Activated CD8-positive, alpha-beta memory T cell treated with anti-CD3 and anti-CD28 coated beads, Interleukin-2, amount 50 U/mL, for 24 hours (primary cell): ENCODE data around the gene BSPRY.
"Not testable (repeated sequence)": the region's sequence is repeated elsewhere in the genome, so short reads cannot be mapped to it uniquely, and the experiment has no call there.

ENCODE experiments used
- DNase-seq: peaks from one replicate; pipeline ENCODE4 v3.0.0-alpha.2; 2020; ENCODE audit errors: extremely low read depth

BSPRY gene

DNA sequence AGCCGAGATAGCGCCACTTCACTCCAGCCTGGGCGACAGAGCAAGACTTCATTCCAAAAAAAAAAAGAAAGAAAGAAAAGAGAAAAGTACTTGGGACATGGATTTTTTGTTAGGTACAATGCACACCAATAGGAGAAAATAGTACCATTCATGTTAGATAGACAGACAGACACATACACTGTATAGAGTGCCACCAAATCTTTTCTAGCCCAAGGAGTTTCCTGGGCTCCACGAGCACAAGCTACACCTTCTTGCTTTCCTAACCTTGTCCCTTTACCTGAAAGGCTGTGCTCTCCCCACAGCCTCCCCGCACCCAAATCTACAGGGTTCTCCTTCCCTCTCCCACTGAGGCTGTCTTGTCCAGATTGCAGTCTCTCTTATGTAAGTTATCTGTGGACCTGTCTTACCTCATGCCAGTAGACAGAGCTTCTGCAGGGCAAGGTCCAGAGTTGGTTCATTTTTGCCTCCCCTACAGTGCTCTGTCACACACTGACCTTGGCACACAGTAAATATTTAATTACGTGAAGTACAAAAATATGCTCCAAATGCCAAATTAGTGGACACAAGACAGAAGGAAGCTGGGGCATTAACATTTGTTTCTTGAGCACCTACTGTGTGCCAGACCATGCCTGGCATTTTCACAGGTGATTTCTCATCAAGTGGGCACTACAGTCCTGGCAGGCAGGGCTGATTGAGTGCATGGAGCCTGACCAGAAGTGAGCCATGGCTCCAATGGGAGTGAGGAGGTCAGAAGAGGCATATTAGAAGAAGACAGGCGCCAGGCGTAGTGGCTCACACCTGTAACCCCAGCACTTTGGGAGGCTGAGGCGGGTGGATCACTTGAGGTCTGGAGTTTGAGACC lies 45.9 kb downstream of the BSPRY start:
- no peak for DNase-seq

DNA sequence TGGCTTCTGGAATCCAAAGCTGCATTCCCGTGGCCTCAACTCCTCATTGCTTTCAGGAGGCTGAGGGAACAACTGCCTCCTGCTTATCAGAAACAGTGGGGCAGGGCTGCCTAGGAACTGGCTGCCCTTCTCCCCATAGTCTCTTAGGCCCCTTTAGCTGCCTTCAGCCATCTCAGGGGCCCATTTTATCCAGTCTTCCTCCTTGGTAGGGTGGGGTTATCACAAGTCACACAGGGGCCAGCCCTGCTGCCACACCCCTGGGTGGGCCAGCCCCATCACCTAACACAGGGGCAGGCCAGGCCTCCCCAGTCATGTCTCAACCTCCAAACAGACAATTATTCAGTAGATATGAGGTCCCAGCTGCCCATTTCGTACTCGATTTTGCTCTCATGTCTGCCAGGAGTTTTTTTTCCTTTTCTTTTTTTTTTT lies 47.9 kb downstream of the BSPRY start:
- no peak for DNase-seq

DNA sequence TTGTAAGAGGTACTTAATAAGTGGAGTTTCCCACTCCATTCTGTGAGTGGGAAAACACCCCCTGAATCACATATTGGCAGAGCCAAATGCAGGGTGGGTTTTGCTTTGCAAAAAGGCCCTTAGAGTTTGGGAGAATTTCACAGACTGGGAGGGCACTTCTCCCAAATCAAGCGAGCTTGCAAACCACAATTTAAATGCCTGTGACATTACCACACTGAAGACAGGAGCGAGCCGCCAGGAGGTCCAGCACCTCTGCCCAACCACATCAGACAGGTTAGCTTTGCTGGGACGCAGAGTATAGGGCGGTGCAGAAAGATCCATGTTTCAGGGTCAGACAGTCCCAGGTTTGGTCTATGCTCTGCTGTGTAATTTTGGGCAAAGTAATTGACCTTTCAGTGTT lies 49.5 kb downstream of the BSPRY start:
- no peak for DNase-seq

DNA sequence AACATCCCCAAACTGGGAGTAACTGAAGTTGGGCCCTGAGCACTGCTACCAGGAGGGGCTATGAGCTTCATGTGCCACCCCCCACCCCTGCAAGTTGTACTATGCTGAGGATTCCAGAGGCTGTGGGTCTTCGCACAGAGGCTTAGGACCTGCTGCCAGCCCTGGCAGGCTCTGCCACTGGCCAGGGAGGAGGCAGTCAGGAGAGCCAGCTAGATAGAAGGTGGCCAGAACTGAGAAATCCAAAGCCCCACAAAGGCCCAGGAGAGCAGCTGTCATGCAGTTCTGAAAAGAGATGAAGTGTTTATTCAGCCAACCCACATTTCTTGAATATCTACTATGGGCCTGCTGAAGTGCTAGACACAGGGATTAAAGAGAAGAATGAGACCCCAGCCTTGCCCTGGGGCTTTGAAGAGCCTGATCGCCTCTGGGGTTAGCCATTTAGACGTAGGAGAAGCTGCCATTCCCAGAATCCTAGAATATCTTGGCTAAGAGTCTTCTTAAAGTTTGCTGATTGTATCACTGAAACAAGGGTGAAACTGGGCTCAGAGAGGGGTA lies 50.4 kb downstream of the BSPRY start:
- no peak for DNase-seq

DNA sequence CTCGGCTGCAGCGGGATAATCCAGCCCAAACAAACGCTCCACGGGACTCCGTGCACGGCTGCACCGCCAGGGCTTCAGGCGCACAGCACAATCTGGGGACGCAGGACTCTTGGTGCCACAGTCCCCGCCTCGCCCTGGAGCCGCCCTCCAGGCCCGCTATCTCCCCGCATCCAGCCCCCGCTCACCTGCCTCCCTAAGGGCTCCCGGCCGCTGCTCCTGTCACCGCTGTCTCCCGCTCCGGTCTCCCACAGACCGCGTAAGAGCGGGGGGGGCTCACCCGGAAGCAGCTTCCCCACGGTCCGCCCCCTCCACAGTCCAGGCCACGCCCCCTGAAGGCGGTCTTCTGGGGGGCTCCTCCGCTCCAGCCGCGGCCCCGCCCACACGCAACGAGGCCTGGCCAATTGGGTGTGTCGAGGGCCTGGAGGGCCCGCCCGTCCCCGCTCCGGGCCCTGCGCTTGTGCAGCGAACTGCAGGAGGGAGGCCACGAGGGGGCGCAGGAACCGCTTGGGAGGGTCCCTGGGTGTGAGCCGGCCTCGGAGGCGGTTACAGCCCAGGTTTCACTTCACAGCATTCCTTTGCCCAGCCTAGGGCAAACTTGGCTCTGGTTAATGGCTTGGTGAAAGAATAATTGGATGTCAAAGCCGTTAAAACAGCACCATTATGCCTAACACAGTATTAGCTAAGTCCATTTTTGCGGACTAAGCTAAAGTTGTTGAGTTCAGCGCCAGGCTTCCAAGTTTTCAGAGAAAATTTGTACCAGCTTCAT lies 51.9 kb downstream of the BSPRY start, which contains the start of gene ALAD:
Gene ALAD (minus strand): TSS at position 258 of the 766 bp plus-strand sequence. CDS start 7,725 bp downstream, outside the sequence.
- peak; percentile 96 for DNase-seq

DNA sequence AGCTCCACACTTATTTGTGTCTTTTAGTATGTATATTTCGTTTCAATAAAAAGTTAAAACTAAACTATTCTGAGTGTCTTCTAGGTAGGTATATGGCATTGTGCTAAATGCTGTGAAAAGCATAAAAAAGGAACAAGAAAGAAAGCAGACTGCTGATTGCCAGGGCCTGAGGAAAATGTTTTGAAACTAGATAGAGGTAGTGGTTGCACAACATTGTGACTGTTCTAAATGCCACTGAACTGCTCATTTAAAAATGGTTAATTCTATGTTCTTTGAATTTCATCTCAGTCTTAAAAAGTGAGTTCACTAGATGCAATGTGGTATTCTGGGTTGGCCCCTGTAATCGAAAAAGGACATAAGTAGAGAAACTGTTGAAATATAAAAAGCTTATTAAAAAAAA lies 54.3 kb downstream of the BSPRY start:
- no peak for DNase-seq

DNA sequence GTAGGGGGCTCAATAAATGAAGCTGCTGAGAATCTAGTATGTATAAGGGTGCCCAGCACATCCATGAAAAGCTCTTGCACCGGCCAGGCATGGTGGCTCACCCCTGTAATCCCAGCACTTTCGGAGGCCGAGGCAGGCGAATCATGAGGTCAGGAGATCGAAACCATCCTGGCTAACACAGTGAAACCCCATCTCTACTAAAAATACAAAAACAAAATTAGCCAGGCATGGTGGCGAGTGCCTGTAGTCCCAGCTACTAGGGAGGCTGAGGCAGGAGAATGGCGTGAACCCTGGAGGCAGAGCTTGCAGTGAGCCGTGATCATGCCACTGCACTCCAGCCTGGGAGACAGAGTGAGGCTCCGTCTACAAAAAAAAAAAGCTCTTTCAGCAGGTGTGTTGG lies 57.0 kb downstream of the BSPRY start:
- not testable (repeated sequence) for DNase-seq

DNA sequence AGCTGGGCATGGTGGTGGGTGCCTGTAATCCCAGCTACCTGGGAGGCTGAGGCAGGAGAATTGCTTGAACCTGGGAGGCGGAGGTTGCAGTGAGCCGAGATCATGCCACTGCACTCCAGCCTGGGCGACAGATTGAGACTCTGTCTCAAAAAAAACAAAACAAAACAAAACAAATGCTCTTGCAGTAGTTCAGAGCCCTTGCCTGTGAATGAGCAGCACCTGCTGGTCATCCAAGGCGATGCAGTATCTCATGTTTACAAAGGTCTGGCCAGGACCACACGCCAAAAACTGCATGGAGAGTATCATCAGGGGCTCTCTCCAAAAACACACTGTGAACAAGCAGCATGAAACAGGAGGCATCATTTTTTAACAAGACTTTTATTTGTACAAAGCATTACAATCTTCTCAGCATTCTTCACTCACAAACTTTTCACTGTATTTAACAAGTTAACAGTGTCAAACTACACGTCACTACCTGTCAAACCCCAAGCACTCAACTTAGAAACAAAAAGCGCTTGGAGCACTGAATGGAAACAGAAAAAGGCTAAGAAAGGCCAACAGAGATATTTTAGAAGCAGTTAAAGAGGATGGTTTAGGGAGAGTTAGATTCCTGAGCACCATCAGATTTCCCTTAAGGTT lies 57.7 kb downstream of the BSPRY start:
- peak; percentile 17 for DNase-seq

DNA sequence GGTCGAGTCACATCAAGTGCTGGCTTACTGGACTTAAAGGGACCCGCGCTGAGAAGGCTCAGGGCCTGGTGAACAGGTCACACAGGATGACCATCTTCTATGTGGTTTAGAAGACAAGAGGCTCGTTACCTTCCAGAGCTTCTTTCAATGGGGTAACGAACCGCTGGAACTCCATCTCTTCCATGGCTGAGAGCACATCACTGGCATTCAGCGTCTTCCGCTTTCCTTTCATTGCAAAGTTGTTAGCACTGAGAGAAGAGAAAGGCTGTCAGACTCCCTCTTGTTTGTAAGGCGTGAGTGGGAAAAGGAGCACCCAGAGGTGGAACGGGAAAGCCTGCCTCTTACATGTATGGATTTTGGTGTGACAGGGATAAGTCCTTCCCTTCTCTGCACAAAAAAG lies 60.1 kb downstream of the BSPRY start:
- DNase-seq, result no peak

DNA sequence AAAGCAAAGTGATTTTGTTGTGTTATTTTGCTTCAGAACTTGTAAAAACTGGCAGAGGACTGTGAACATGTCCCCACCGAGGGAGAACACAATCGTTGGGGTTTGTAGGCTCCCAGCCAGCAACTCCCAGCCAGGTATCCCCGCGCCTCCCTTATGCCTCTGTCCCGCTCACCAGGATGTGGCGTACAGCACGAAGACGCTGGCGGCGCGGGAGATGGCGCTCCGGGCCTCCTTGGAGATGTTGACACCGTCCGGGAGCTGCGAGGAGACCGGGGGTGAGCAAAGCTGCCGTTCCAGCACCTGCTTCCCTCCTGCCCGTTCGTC lies 60.5 kb downstream of the BSPRY start:
- DNase-seq, result no peak

DNA sequence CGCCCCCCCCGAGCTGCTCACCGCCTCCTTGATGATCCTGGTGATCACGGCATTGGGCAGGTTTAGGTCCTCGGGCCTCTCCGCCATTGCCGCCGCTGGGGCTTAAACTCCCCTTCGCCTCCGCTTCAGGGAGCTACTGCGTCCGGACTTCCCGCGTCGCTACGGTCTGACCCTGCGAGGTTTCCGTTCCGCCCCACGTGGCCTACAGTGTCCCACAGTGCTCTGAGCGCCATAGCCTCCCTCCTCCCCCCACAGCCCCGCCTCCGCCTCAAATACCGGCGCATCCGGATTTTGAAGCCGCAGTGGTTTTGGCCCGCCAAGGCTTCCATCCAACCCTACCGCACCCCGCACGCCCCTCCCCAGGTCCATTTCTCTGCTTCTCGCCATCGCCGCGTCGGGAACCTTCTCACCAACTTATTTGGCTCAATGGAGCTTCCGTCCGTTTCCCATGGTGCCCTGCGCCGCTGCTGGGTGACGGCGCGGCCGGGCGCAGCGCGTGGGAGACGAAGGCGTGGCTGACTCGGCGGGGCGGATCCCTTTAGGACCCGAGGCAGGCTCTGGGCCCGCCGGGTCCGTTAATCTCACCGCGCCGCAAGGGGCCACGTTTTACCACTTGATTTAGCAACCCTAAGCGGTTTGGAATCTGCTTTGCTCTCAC lies 61.0 kb downstream of the BSPRY start, which contains the start of the genes C9orf43 and POLE3:
Gene C9orf43 (plus strand): TSS at position 541 of the 658 bp plus-strand sequence. CDS start 2,747 bp downstream, outside the sequence.
Gene POLE3 (minus strand): TSS at position 469 of the 658 bp plus-strand sequence. CDS start 382 bp downstream, at position 87.
- peak; percentile 94 for DNase-seq

DNA sequence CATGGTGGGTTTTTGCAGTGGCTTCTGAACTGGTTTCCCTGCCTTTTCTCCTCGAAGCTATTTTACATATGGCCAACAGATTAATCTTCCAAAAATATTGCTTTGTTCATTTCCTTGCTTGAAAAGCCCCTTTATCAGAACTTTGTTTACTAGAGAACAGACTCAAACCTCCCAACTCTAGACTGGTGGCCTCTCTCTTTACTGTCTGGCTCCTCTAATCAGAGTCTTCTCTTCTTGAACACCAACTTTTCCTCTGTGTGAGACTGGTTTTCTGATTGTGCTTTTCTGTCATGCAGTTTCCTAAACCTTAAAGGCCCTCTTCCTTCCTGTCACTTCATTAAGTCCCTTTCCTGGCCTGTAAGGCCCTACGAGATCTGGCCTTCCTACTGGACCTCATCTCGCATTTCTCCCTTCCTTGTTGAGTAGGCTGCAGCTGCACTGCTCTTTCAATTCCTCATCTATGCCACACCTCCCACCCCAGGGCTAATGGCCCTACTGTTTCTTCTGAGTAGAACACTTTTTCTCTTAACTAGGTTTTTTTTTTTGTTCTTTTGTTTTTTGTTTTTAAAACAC lies 66.9 kb downstream of the BSPRY start:
- DNase-seq, result no peak

DNA sequence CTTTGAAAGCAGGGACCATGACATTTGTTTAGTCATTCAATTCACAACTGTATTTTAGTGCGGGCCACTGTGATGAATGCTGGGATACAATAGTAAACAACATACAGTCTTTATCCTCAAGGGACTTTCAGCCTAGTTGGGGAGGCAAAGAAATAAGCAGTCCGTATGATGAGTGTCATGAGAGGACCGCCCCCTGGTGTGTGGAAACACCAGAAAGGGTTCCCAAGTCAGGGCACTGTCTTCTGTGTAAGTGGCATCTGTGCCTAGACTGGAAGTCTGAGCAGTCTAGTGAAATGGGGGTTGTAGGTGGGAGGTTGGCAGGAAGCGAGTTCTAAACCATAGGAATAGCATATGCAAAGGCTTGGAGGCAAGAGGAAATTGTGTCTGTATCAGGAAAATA lies 68.0 kb downstream of the BSPRY start:
- no peak for DNase-seq
